Heart left ventricle (tissue), 16 donors: ENCODE results near the gene ZBTB21. TPM values are rescaled to one million over a fixed set of nuclear protein-coding genes. Genes with fewer than 3 reads are reported as not detected.

ENCODE experiments used
- ATAC-seq, 4 donors: fragments of 200-7000 bp; cut with Tn5 transposase; one replicate each; pipeline ENCODE4 v1.9.1; 2020 to 2022; ENCODE audit warnings: moderate library complexity in 4 of 4, mild to moderate bottlenecking in 3 of 4, moderate number of reproducible peaks in 1 of 4
- DNase-seq, 5 donors: peaks; one replicate each; pipeline ENCODE4 v3.0.0-alpha.2; 2020
- H3K27ac ChIP-seq, 12 donors: fragments of 200-600 bp; sonication (generic) in 4 of 12; one replicate each; pipeline versions ENCODE4 v1.5.0 to v1.8.0; 2016 to 2022; ENCODE audit warnings: mild to moderate bottlenecking in 2 of 12
- H3K27me3 ChIP-seq, 9 donors: fragments of 200-600 bp; sonication (generic) in 2 of 9; one replicate each; pipeline versions ENCODE4 v1.5.1 to v1.8.0; 2016 to 2022; ENCODE audit warnings: mild to moderate bottlenecking in 3 of 9
- H3K36me3 ChIP-seq, 9 donors: fragments of 200-600 bp; sonication (generic) in 2 of 9; one replicate each; pipeline versions ENCODE4 v1.5.0 to v1.8.0; 2018 to 2022; ENCODE audit warnings: mild to moderate bottlenecking in 2 of 9
- H3K4me1 ChIP-seq, 12 donors: fragments of 200-600 bp; sonication (generic) in 4 of 12; one replicate each; pipeline versions ENCODE4 v1.5.0 to v1.8.0; 2016 to 2022; ENCODE audit warnings: mild to moderate bottlenecking in 3 of 12
- H3K4me3 ChIP-seq, 12 donors: fragments of 200-600 bp; sonication (generic) in 4 of 12; one replicate each; pipeline versions ENCODE4 v1.5.0 to v1.8.0; 2017 to 2022; ENCODE audit warnings: mild to moderate bottlenecking in 9 of 12, moderate library complexity in 4 of 12
- H3K9me3 ChIP-seq, 12 donors: fragments of 200-600 bp; sonication (generic) in 4 of 12; one replicate each; pipeline versions ENCODE4 v1.5.0 to v1.8.0; 2016 to 2022; ENCODE audit warnings: mild to moderate bottlenecking in 1 of 12
- POLR2A ChIP-seq, 2 donors: fragments of 450-650 bp; IDR thresholded peaks; one replicate each; pipeline ENCODE4 v1.6.1; 2017; ENCODE audit warnings: antibody characterized with exemption in 2 of 2, mild to moderate bottlenecking in 2 of 2, moderate library complexity in 2 of 2
- WGBS, 4 donors: extraction: QIAGEN DNeasy Blood & Tissue Kit in 2 of 4; methylation state at CpG; one replicate each; pipeline versions ENCODE4 v1.1.5 to v1.1.7; 2013 to 2018; 5-methylcytosine and 5-hydroxymethylcytosine counted together
- intact Hi-C, 10 donors: fragments of 100-400 bp; cut with DNase I; formaldehyde crosslinking; loops; one replicate each; pipeline versions ENCODE4 v1.11.1 to v1.14.2; 2022
- polyA plus RNA-seq, 2 donors: library from polyadenylated mRNA; stranded (reverse); fragments of 200-250 nt; gene quantifications; one replicate each; pipeline ENCODE4 v1.2.3, GENCODE V29; 2013
- total RNA-seq, 9 donors: library from RNA; depleted of rRNA in 2 of 9; stranded (reverse); fragments of >200 nt in 2 of 9; fragmentation: NEBNext Ultra II Directional in 3 of 9; extraction: Animal tissue kit (Norgen Biotek cat#: 25700) in 3 of 9; gene quantifications; one replicate each; pipeline versions ENCODE4 v1.1.0 to v1.2.4, GENCODE V29; 2016 to 2023
- TF ChIP-seq, protein P1 (sequence below), 12 donors: fragments of 200-600 bp; sonication (generic) in 4 of 12; IDR thresholded peaks; one replicate each; pipeline versions ENCODE4 v1.5.0 to v1.8.0; 2018 to 2022; ENCODE audit warnings: antibody characterized with exemption in 12 of 12, mild to moderate bottlenecking in 5 of 12
- donor health status: ischemic (EF 13 %, LVEDD 7.1; RV severe dilation, severe dysfunction).
- donor health status: healthy with polysubstance abuse.
- donor health status: DM: no; HTN: yes; CAD: no.
- donor health status: DM: no; HTN: no; CAD: no.
- donor health status: ischemic (EF 25% LVEDD 6.9; RV normal size, moderate dysfunction).
- donor health status: ischemic (EF 25% LVEDD 5.7; RV mildly dilated, moderate dysfunction).
- donor health status: healthy.
- donor health status: DM: yes; HTN: yes; CAD: no.
- donor health status: ischemic (EF 35%, LVEDD 5.7; RV mildly dilated, moderate dysfunction).
- donor health status: nonischemic (EF 11% LVEDD 7.7; RV severe dilation, severe dysfunction).
- donor health status: DM: yes; HTN: yes; CAD: no.
- donor health status: PGD.
- donor health status: ischemic (EF 29% LVEDD 5.4; RV normal size, mild dysfunction).
- donor health status: nonischemic (EF 23%, LVEDD 6.1; RV moderate dilation, normal function).

Gene ZBTB21
- total and polyA plus RNA-seq, 11 donors = 1.2 to 10.2 (median 6.1) TPM

DNA sequence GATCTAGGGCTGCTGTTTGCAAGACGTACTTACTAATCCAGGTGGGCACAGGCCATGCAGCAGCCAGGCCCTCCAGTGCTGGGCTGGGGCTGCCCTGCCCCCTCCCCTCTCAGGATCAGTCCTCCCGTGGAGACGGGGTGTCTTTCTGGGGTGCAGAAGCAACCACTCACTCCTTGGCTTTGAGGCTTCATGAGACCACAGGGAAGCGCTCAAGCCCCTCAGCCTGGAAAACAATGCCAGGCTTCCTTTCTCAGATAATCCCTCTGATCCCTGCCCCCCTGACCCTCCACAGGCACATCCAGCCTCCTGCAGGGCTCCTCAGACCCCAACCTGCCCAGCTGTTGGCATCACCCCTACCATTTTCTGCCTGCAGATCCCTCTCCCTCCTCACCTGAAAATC, 42.5 kb downstream of the ZBTB21 start:
- Histone ChIP-seq H3K27ac (no peak overlapping the region), H3K4me3 (no peak overlapping the region), H3K4me1 (no peaks in the 10 kb centered on the region), H3K36me3 (no peaks in the 10 kb centered on the region), H3K9me3 (no peaks in the 10 kb centered on the region), H3K27me3 (no peaks in the 10 kb centered on the region)
- TF ChIP-seq, protein P1, sequence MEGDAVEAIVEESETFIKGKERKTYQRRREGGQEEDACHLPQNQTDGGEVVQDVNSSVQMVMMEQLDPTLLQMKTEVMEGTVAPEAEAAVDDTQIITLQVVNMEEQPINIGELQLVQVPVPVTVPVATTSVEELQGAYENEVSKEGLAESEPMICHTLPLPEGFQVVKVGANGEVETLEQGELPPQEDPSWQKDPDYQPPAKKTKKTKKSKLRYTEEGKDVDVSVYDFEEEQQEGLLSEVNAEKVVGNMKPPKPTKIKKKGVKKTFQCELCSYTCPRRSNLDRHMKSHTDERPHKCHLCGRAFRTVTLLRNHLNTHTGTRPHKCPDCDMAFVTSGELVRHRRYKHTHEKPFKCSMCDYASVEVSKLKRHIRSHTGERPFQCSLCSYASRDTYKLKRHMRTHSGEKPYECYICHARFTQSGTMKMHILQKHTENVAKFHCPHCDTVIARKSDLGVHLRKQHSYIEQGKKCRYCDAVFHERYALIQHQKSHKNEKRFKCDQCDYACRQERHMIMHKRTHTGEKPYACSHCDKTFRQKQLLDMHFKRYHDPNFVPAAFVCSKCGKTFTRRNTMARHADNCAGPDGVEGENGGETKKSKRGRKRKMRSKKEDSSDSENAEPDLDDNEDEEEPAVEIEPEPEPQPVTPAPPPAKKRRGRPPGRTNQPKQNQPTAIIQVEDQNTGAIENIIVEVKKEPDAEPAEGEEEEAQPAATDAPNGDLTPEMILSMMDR (IDR thresholded peaks at IDR 0.05) = no peak
- no peak for TF ChIP-seq POLR2A (IDR thresholded peaks at IDR 0.05)
- intact Hi-C loops = no loop called here
- no peak for ATAC-seq
- DNase-seq = no peak
- WGBS, 4 donors = 83 to 92% (median 91%) methylated on average over 4 of the region's 4 CpGs

DNA sequence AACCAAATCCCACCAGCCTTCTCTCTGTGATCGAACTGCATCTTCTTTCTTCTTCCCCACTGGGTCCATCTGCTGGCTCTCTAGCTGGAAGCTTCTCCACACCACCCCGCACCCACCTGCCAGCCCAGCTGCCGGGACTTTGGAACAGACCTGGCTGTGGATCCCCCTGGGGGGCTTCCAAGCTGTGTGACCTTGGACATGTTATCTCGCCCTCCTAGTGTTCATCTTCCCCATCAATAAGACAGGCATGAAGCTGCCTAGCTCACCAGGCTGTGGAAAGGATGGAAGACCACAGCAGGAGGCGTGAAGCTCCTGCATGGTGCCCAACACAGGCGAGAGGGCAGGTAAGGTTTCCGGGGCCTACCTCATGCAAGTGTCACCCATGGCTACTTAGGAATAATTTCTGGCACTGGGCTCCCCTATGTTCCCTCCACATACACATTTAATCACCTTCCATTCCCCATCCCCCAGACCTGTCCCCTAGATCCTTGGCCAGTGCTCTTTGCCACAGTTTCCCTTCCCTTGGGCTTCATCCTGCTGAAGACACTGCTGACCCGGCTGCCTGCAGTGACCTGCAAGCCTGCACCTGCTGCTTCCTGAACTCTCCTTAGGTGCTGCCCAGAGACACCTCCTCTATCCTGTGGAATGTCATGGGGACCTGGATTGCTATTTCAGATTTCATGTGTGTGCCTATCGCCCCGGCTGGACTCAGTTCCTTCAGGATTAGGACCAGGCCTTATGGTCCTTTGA, 43.1 kb downstream of the ZBTB21 start:
- Histone ChIP-seq H3K4me1 (no peaks in the 10 kb centered on the region), H3K4me3 (no peak overlapping the region), H3K27ac (no peak overlapping the region), H3K9me3 (no peaks in the 10 kb centered on the region), H3K36me3 (no peaks in the 10 kb centered on the region), H3K27me3 (peaks cover 0 to 5% (median 0%) of the 10 kb centered on the region in 9 donors)
- ATAC-seq (no peak), DNase-seq (no peak)
- intact Hi-C loops = no loop called here
- 90 to 91% (median 91%) methylated on average over 7 to 10 of the region's 10 CpGs for WGBS, 4 donors
- TF ChIP-seq, protein P1 (IDR thresholded peaks at IDR 0.05) = no peak
- no peak for TF ChIP-seq POLR2A (IDR thresholded peaks at IDR 0.05)

DNA sequence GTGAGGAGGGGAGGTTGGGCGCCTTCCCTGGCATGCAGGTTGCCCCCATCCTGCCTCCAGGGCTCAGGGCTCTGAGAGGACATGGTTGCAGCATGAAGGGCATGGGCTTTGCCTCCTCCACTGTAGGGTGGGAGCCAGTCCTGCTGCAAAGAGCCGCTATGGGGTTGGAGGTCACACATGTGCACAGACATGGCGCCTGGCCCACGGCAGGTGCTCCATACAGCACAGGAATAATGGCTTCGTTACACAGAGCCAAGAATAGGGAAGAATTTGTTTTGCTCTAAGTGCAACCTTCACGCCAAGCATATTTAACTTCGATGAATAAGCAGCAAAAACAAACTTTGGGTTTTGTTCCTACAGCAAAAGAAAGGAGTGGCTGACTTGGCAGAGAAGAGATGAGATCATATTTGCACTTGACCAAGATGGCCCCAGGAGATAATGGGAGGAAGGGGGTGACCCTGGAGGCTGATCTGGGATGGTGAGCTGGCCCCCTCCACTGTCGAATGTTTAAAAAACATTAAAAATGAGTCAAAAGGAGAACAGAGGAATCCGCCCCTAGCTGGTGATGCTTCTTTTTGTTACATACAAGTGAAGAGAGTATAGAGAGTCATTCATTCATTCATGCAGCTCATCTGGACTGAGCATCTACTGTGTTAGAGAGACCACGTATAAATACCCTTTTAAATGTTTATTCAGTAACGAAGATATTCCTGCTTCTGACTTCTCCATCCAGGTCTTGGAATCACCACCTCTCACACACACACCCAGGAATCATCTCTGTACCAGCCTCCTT, 43.9 kb downstream of the ZBTB21 start:
- H3K36me3 ChIP-seq = no peaks in the 10 kb centered on the region
- no peaks in the 10 kb centered on the region for H3K9me3 ChIP-seq
- intact Hi-C loops = no loop called here
- H3K27me3 ChIP-seq = peaks cover 0 to 5% (median 0%) of the 10 kb centered on the region in 9 donors
- TF ChIP-seq, protein P1 (IDR thresholded peaks at IDR 0.05) = no peak
- no peak for TF ChIP-seq POLR2A (IDR thresholded peaks at IDR 0.05)
- no peak overlapping the region for H3K4me3 ChIP-seq
- DNase-seq (no peak), ATAC-seq (no peak)
- WGBS, 4 donors = 87 to 91% (median 90%) methylated on average over 11 of the region's 11 CpGs
- no peak overlapping the region for H3K27ac ChIP-seq
- H3K4me1 ChIP-seq = peaks cover 0 to 4% (median 0%) of the 10 kb centered on the region in 12 donors

DNA sequence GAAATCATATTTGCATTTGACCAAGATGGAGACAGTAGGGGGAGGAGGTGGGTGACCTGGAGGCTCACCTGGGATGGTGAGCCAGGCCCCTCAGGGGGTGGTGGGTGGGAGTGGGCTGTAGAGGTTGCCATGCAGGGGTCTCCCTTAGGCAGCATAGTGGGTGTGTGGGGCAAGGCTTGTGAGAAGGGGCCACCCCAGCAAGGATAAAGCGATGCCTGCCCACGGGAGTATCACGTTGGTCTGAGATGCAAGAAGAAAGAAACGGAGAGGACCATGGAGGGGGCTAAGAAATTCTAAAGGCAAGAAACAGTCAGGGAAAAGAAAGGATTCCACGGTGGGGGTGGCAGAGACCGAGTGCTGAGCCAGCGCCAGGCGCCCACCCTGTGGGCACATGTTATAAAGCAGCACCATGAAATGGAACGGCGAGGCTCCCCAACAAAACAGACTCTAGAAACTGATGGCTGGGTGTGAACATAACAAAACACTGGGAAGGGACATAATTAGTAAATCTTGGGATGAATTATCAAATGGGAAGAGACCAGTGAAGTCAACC, 44.6 kb downstream of the ZBTB21 start:
- no peaks in the 10 kb centered on the region for H3K9me3 ChIP-seq
- H3K4me3 ChIP-seq = no peak overlapping the region
- TF ChIP-seq, protein P1 (IDR thresholded peaks at IDR 0.05) = no peak
- no peak for TF ChIP-seq POLR2A (IDR thresholded peaks at IDR 0.05)
- peaks cover 0 to 5% (median 0%) of the 10 kb centered on the region in 9 donors for H3K27me3 ChIP-seq
- no peak for ATAC-seq
- H3K4me1 ChIP-seq = peaks cover 0 to 4% (median 0%) of the 10 kb centered on the region in 12 donors
- no peaks in the 10 kb centered on the region for H3K36me3 ChIP-seq
- intact Hi-C loops = no loop called here
- DNase-seq = no peak
- H3K27ac ChIP-seq = no peak overlapping the region
- 85 to 95% (median 91%) methylated on average over 10 of the region's 10 CpGs for WGBS, 4 donors
